DMS 273 treated with DMSO at 0.1 percent for 48 hours (cell line): Measurements from ENCODE around the gene CBX7.
A peak's percentile ranks its signal among the peaks of the same experiment; 100 is the strongest.

ENCODE experiments used
- DNase-seq: peaks from one replicate; lab custom pipeline; 2025; lab: John Stamatoyannopoulos, UW

Gene CBX7

DNA sequence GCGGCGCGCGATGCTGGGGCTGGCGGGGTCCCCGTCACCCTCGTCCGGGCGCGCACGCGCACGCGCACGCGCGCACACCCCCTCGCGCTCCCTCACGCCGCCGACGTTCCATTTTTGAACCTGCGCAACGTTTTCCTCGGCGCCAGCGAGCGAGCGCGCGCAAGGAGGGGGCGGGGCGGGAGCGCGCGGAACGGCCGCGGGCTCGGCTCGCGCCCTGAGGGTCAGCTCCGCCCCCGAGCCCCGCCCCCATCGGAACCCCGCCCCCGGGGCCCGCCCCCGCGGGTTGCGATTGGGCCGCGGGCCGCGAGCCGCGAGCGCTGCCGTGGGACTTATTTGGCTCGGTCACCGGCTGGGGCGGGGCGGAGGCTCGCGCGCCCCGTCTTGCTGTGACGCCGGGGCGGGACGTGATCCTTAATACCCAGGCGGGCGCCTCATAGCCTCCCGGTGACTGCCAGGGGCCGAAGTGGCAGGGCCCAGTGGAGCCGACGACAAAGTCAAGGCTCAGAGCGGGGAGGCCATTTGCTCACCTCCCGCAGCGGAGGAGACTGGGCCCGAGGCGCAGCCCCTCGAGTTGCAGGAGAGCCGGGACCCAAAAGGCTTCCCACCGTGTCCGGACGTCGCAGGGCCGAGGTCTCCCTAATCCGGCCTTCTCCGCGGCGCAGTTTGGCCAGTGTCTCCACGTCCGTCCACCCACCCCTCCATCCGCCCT, at the start of gene CBX7:
CBX7 (minus strand) TSS at position 170 of the 709 bp plus-strand sequence. CDS start 236 bp downstream, outside the sequence.
- DNase-seq, result no peak

DNA sequence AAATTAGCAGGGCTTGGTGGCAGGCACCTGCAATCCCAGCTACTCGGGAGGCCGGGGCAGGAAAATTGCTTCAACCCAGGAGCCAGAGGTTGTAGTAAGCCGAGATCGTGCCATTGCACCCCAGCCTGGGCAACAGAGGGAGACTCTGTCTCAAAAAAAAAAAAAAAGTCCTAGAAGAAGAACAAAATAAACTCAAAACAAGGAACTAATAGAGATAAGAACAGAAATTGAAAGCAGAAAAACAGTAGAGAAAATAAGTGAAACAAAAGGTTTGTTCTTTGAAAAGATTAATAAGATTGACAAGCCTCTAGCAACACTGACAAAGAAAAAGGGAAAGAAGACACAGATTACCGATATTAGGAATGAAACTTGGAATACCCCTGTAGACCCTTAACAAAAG, 45.1 kb upstream of the CBX7 start:
- no peak for DNase-seq

DNA sequence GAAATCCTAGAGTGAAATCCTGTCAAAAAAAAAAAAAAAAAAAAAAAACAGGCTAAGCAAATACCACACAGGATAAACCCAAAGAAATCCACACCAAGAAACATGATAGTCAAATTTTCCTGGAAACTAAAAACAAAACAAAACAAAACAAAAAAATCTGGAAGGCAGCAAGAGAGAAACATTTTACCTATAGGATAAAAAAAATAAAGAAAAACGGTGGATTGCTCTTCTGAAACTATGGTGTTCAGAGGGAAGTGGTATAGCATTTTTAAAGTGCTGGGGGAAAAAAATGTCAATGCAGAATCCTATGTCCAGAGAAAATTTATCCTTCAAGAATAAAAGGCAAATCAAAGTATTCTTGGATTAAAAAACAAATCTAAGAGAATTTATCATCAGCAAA, 41.6 kb upstream of the CBX7 start:
- no peak for DNase-seq

DNA sequence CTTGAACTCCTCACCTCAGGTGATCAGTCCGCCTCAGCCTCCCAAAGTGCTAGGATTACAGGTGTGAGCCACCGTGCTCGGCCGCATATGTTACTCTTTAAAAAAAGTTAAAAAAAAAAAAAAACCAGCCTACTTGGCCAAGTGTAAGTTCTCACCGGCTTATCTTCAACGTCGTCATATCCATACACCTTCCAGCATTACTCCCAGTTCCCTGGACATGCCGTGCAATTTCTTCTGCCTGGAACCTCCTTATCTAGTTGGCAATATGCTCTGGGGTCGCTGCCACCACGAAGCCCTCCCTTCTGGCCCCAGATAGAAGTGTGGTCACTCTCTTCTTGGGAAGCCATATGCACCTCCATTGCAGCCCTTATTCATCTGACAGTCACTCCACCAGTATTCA, 36.3 kb upstream of the CBX7 start:
- no peak for DNase-seq

DNA sequence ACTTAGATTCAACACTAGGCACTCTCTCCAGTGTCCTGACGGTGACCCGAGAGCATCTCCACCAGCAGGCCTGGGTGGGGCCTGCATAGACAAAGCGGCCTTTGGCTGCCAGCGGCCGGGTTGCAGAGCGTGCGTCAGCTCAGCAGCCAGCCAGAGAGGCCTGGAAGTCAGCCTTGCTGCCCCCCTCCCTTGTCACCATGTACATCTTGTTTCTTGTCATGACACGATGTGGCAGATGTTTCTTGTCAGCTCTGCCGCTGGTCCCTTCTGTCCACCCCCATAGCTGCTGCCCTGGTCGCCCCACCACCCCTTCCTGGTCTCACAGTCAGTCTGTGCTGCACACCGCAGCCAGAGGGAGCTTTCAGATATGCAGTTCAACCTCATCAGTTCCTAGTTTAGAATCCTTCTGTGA, 33.1 kb upstream of the CBX7 start:
- no peak for DNase-seq

DNA sequence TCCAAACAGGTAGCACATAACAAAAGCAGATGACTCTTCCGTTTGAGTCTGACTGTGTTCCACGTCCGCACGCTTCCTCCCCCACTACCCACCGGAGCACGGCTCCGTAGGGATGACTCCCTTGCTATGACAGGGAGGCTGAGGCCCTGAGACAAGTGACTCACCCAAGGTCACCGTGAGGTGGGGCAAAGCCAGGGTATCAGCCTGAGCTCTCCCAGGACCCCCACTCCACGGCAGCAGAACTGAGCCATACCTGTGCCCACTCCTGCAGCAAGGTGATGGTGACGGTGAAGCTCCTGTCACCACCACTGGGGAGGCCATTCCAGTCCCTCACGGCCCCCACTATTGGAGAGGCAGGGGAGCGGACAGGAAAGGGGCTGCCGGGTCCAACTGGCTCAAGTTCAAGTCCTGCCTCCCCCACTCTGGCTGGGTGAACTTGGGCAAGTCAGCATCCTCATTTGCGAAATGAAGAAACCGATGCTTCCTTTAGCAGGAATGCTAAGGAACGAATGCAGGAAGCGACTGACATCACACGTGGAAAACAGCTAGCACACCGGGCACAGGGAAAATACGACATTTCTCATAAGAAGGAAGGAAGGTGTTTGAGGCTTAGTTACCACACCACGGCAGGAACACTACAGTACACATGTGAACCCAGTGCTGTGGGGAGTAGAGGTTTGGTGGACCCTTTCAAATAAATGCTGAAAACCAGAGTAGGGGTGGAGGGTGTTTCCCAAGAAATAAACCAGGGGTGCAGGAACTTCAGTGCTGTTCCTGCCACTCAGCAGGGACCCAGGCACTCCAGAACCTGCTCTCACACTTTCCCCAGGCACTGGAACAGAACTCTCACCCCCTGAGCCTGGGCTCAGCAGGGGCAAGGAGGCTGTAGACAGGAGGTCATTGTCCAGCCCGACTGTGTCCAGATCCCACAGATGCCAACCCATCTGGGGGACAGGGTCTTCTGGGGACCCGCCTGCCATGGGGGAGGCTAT, 32.4 kb upstream of the CBX7 start:
- DNase-seq, result no peak

DNA sequence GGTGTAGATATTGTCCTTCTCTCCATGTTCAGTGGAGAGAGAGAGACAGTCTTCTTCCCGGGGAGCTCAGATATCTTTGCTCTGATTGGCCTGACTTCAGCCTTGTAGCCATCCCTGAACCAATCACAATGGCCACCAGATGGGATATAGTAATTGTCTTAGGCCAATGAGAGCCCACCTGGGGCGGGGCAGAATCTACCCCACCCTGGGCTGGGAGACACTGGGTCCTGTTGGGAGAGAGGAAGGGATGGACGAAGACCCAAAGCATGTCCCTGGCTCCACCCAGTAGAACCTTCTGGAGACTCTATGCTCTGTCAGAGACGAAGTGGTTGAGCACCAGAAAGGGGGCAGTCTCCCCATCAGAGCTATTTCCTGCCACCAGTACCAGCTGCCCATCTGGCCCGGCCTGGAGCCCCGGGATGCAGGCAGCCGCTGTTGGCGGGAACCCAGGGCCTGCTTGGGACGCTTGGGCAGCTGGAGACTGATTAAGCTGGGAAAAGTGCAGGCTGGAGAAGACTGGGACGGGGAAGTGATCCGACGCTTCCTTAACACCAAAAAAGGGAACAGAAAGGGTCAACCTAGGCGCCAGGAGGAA, 31.6 kb upstream of the CBX7 start:
- DNase-seq, result peak; percentile 53

DNA sequence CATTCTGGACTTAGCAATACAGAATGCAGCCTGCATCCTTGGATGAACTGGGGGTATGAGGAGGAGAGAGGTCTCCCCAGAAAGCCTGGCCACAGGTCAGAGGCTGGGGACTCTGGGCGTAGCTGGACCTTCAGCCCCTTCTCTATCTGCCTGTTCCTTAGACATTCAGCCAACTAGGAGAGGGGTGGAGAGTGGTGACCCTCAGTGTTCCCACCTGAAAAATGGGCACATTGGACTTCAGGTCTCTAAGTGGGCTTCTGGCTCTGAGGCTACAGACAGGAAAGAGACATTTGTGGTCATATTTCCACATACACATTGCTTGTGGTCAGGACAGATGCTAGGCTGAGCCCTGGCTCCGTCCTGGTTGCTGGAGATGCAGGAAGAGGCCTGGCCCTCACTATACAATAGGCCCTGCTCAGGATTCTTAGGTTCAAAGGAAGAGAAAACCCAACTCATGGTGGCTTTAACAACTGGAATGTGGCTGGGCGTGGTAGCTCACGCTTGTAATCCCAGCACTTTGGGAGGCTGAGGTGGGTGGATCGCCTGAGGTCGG, 30.1 kb upstream of the CBX7 start:
- DNase-seq, result no peak

DNA sequence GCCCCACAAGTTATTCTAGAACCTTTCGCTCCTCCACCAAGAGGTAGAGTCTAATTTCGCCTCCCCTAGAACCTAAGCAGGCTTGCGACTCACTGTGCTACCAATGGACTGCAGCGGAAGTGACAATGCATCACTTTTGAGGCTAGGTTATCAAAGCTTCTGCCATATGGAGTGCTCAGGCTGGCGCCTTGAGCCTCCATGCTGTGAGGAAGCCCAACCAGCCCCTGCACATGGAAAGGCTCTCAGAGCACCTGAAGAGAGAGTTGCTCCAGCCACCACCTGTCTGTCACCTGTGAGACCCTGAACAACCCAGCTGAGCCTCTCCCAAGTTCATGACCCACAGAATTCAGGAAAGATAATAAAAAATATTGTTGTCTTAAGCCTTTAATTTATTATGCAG, 29.3 kb upstream of the CBX7 start:
- no peak for DNase-seq

DNA sequence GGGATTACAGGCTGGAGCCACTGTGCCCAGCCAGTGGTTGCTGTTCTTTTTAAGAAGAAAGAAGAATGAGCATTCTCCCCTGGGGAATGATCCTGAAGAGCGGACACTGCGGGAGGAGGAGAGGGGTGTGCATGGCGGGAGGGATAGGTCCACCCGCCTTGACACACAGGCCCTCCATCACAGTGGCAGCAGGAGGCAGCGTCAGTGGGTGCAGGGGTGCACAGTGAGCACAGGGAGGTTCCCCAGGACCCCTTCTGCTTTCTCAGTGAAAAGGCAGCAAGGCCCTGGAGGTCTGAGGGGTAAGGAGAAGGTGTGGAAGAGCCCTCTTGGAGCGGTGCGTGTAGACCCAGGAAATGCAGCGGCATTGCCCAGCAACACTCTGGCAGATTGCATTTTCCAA, 28.9 kb upstream of the CBX7 start:
- DNase-seq, result no peak

DNA sequence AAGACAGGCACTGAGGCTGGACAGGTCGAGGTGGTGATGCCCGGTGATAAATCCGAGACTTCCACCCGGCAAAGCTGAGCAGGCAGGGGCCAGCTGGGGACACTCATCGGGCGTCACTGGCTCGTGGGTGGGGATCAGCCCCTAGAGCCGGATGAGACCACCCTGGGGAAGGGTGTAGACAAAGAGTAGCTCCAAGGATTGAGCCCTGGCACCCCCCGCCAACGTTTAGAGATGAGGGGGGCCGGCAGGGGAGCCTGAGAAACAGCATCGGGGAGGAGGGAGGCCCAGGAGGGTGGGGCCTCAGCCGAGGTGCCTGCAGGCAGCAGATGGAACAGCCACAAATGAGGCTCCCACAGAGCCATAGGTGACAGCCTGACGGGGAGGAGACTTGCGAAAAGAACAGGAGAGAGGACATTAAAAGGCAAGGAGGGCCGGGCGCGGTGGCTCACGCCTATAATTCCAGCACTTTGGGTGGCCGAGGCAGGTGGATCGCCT, 27.4 kb upstream of the CBX7 start:
- DNase-seq, result peak; percentile 24

DNA sequence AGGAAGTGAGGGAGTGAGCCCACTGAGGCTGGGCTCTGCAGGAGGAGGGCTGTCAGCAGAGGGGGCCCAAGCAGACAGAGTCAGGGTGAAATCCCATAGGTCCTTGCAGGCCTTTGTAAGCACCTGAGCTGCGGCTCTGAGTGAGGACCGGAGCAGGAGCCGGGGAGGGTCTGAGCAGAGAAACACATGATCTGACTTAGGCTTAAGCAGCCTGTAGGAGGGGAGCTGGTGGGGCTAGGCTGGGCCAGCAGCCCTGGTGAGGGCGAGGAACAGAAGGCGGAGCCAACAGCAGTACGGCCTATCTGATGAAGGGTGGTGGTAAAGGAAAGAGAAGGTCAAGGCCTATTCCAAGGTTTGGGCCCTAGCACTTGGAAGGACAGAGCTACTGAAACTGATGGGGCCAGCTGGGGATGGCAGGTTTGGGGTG, 26.9 kb upstream of the CBX7 start:
- DNase-seq, result no peak

DNA sequence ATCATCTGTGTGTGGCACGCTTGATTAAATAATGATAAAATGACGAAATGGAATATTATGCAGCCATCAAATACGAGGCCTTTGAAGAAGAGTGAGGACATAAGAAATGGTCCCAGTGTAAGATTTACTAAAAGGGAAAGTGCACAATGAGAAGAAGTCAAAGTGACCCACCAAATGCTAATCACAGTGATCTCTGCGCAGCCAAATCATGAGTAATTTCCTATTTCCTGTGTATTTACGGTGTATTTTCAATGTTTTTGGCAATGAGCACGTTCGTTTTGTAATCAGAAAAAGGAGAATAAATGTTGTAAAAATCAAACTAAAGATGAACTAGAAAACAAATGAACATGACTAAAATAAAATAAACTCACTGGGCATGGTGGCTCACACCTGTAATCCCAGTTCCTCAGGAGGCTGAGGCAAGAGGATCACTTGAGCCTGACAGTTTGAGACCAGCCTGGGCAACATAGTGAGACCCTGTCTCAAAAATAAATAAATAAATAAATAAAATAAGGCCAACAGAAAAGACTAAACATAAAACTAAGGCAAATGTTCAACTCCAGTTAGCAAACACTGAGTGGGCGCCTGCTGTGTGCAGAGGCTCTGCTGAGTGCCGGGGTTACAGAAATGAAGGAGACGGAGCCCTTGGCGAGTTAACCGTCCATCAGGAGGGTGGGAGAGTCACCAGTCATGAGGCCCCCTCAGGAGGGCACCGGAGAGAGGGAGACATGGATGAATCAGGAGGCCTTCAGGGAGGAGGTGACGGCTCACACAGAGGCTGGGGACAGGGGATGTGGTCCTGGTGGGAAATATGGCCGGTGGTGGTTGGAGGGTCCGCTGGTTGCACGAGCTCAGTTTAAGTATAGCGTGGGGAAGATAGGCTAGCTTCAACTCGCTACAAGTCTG, 26.0 kb upstream of the CBX7 start:
- DNase-seq, result no peak

DNA sequence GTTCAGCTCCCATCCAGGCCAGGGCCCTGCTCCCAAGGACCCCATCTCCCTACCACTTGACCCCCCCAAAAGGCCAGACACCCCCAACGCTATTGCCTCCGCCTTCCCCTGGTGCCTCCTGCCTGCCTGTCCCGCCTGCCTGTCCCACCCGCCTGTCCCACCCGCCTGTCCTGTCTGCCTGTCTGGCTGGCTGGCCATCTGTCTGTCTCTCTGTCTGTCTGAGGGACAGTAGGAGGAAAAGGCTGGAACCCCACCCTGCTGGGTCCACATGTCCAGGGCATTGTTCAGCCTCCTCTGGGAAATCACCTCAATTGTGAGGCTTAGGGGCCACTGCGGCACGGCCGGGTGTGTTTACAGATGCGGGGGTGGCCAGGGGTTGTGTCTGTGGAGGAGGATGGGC, 25.3 kb upstream of the CBX7 start:
- no peak for DNase-seq

DNA sequence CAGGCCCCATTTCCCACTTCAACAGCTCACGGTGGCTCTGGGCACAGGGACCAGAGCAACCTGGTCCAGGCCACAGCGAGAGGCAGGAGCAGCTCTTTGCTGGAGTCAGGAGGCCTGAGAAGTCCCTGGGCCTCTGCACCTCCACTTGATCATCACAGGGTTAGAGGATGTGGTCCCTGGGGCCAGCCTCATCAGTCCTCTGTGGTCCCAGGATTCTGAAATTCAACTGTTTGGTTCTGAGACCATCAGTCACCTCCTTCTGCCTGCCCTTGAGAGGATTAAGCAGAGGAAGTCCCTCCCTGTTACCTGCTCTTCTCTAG, 24.9 kb upstream of the CBX7 start:
- DNase-seq, result no peak

DNA sequence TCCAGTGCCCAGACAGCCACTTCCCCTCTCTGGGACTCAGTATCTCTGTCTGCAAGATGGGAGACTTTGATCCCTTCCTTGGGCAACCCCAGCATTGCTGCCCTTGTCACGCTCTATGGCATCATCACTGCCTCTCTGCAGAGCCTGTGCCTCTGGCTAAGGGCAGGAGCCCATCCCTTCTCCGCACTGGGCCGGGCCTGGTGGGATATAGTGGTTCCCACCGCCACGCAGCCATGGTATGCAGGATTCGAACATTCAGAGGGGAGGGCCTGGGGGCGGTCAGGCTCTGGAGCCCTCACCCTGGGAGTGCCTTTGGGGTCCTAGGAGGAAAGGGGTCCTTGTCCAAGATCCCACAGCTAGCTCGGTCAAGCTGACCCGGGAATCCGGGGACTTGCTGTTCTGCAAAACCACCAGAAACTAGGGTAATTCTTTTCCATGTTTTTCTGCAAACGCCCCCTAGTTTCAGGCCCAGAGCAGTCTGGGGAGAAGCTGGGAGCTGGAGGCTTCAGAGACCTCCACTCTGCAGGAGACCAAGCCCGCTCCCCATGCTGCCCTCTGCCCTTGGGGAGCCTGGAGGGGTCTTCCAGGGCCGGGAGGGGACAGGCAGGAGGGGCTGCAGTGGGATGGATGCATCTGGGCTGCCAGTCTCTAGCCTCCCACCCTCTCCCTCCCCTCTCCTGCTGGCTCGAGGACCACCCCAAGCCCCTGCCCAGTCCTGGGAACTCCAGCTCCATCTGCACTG, 24.4 kb upstream of the CBX7 start:
- no peak for DNase-seq

DNA sequence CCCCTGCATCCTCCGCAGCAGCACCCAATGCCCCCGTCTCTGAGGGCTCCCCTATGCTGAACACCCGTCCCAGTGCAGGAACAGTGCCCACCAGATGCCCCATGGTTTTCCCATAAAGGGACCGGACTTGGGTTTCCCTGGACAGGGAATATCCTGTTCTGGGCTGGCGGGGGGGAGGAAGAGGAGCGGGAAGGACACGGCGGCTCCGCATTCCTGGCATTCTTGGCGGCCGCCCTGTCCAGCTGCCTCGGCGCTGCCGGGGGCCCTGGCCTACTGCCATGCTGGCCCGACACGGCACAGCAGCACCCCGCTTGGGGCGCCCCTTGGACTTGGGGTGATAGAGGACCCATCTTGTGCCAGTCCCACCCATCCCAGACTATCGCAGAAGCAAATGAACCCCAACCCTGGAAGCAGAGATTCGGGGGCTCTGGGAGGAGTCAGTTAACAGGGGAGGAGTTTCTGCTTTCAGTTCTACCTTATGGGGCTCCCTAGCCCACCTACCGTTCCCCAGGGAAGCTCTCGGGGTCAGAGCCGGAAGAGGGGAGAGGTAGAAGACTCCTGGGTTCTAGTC, 23.7 kb upstream of the CBX7 start:
- no peak for DNase-seq

DNA sequence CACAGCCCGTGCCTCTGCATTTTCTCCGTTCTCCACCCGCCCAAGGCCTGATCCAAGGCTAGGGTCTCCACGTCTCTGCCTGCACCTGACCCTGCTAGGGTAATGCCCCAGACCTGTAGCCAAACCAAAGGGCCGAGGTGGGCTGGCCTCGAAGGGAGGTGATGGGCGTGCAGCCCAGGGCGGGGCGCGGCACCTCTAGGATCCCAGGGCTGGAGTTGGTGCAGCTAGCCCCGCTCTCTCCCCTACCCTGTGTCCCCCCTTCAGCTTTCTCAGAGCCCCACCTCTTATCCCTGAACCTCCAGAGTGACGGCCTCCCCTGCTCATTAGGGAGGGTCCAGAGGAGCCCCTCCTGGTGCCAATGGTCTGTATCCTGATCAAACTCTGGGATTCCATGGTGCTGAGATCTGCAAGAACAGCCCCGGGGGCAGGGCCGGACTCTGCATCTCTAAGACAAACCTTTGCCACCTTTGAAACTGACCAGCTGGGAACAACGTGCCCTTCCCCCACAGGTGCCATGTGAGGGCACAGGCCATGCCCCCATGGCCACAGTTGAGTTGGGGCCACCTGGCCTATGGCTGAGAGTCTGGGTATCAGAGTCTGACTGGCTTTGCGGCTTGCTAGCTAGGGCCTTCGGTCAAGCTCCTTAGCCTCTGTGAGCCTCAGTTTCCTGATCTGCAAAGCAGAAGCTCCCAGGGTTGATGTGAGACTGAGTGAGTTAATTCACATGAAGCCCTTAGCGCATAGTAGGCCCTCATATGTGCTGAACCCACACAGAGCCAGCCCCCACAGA, 23.1 kb upstream of the CBX7 start:
- no peak for DNase-seq
